HG03521 (cell line): ENCODE results near the gene GALNT14.
"Not testable (repeated sequence)": the region's sequence is repeated elsewhere in the genome, so short reads cannot be mapped to it uniquely, and the experiment has no call there.

Source experiments
- ATAC-seq: cut with Tn5 transposase; IDR thresholded peaks from one replicate; pipeline ENCODE4 v1.9.1; 2021; ENCODE audit warnings: mild to moderate bottlenecking, moderate library complexity; ENCODE audit not compliant: unreplicated experiment

GALNT14 gene

DNA sequence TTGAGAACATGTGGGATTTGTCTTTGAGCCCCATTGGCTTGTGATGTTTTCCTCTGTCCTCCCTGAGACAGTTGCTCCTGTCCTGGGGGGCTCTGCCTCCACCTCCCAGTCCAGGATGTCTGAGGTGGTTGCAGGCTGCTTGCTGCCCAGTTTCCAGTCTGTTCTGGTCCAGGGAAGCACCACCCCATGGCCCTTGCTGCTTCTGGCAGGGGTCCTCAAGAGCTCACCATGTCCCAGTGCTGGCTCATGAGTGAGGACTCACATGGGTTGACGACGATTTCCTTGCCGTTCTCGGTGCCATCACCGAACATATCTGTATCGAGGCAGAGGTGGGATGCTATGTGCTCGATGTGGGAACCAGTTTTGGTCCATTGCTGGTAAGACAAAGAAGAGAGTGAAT lies 227.6 kb downstream of the GALNT14 start:
- no peak for ATAC-seq

DNA sequence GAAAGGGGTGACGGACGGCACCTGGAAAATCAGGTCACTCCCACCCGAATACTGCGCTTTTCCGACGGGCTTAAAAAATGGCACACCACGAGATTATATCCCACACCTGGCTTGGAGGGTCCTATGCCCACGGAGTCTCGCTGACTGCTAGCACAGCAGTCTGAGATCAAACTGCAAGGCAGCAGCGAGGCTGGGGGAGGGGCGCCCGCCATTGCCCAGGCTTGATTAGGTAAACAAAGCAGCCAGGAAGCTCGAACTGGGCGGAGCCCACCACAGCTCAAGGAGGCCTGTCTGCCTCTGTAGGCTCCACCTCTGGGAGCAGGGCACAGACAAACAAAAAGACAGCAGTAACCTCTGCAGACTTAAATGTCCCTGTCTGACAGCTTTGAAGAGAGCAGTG lies 233.8 kb downstream of the GALNT14 start:
- ATAC-seq: not testable (repeated sequence)

DNA sequence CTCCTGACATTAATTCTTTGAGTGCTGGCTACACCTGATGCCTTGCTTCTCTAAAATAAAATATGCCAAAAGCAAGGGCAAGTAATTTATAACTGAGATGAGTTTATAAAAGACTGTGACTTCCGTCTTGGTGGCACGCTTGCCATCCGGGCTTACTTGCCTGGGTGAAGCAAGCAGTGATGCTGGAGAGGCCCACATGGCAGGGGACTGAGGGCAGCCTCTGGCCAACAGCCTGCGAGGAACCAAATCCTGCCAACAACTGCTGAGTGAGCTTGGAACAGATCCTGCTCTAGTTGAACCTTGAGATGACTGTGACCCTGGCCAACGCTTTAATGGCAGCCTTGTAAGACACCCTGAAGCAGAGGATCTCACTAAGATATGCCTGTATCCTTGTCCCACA lies 234.9 kb downstream of the GALNT14 start:
- no peak for ATAC-seq

DNA sequence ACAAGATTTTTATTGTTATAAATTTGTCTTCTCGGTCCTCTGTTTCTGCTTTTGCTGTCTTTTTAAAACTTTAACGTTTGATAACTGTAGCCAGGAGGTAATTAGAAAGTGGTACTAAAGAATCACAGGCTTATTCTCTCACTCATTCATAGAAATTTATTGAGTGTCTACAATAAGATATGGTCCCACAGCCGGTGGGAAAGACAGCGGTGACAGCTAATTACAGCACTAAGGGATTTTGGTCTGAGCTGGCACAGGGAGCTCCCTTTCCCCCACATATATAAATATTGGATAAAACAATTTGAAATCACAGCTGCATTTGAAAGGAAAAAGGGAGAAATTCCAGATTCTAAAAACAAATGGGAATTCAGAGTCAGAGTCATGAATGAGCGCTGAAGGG lies 237.9 kb downstream of the GALNT14 start:
- ATAC-seq: no peak

DNA sequence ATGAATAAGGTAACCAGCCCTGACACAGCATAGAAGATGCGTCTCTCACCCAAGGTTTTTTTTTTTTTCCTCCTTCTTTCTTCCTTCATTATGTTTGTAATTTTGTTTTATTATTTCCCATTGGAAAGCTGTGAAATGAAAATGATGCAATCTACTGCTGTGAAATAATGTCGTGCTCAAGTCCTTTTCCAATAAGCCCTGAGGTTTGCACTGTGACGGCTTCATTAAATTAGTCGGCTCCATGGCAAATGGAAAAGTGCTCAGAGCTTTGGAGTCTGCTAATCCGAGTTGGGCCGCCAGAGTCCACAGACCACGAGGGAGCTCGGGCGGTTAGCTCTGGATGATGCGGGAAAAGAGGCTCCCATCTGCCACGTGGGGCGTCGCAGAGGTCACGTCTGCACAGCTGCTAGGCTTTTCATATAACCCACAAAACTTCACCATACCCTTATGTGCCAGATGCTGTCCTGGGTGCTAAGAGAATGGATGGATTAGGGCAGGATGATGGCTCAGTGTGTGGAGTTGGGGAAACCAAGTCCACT lies 238.7 kb downstream of the GALNT14 start:
- ATAC-seq: no peak

DNA sequence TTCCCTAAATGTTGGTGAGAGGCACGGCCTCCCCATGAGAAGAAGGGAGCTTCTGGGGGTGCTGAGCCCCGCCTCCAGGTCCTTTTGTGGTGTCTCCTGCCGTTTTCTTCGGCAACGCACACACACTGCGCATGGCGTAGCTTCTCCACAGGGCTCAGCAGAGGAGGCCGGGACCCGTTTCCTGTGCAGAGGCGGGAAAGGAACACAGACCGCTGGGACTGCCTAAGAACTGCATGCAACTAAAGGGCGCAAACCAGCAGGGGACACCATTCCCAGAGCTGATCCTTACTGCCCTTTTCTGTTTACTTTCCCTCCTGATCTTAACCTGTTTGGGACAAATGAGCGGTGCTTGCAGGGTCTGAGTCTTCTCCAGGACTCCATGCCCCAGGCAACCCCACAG lies 240.7 kb downstream of the GALNT14 start:
- no peak for ATAC-seq

DNA sequence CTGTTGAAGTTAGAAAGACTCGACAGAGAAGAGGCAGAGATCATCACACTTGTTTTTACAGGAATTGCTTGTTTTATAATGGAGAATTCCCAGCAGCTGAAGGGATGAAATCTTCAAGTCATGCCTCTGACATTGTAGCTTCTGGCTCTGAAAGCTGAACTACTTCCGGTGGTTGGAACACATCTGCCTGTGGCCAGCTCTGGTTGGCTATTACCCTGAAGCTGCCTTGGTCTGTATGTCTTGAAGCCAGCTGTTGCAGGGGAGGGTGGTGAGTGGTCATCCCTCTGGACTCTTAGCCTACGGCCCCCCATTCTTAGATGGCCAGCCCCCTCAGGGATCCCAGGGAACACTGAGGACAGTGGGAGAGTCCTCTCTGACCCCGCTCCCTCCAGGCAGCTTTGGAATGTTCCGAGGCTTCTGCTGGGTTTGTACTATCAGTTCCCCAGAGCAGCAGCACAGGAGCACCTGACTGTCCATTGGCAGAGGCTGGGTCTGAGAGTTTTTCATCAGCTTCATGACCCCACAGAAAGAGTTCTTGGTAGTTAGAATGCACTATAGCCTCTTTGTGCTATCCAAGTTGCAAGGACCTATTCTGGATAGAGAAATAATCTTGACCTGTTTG lies 243.6 kb downstream of the GALNT14 start:
- ATAC-seq: no peak

DNA sequence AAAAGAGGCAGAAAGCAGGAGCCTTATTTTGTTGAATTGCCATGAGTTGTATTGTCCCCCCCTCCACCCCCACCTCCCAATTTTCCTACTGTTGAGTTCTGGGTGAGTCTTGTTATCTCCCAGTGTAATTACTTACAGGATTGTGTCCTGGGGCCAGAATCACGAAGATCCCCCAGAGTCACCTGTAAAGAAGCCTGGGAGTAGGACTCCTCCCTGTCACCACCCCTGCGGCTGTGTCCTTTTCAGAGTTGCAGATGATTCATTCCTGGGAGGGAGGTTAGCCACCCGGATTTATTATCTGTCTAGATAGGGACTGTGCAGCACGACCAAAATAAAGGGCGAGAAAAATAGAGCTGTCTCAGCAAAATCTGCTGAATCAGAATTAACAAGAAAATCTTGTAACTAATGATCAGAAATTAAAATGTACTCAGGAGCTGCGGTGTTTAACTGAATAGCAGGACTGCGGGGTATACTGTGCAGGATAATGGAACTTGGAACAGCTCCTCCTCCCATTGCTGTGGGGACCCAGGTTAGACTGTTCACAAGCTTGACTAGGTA lies 249.3 kb downstream of the GALNT14 start:
- no peak for ATAC-seq

DNA sequence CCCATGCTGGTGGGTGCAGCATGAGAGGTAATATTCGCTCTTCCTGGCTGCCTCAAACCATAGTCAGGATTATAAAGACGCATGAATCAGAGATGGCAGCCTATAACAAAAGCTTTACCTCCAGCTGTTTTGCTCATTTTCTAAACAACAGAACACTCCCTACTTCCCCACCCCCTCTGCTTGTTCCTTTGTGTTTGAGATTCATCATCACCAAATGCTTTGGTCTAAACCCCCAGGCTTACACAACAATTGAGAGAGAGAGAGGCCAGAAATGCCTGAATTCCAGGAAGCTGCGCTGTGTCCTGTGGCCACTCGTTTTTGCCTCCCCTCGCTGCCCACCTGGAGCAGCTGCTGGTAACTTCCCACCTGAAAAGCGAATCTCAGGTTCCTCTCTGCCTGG lies 252.2 kb downstream of the GALNT14 start:
- no peak for ATAC-seq

DNA sequence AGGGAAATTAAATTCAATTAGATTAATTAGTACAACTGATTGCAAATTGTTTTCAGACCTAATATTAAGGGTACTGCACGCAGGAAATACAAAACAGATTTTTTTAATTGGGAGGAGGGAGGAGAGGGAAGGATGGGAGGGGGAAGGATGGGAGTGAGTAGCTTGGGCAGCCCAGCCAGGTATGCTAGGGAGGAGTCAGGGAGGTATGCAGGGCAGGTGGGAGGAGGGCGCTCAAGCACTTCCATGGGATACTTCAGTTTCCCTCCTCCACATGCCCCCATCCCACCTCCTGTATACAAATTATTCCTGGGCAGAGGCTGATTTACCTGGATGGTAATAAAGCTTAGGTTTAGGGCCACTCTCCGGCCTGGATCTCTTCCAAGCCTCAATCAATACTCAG lies 254.4 kb downstream of the GALNT14 start:
- no peak for ATAC-seq

DNA sequence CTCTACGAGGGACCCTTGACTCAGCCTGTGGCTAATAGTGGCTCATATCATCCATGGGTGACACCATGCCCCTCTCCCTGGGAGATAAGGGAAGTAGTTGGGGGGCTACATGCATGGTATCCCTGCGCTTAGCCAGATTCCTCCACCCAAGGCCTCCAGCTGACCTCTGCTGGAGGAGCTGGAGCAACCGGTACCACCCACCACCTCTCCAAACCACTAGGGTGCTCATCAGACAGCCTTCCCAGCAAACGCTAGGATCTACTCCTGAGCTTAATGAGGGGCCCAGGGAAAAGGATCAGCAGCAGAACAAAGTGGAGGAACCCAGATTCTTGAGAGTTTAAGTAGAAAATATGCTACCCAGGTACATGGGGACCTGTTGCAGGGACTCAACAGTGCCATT lies 255.1 kb downstream of the GALNT14 start:
- no peak for ATAC-seq

DNA sequence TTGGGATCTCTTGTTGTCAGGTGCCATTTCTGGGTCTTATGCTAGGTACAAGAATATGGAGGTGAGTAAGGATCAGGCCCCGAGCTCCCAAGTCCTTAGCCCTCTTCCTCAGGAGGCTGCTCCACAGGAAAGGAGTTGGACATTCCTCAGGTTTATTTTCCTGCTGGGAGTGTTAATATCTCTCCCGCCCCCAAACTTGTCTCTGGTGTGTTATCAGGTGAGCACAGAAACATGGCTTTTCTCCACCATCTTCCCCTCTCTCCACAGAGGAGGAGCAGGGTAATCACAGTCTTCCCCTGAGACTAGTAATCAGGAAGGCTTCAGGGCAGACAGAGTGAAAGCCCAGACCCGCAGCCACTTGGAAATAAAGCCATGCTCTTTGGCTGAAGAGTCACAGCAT lies 257.7 kb downstream of the GALNT14 start:
- no peak for ATAC-seq

DNA sequence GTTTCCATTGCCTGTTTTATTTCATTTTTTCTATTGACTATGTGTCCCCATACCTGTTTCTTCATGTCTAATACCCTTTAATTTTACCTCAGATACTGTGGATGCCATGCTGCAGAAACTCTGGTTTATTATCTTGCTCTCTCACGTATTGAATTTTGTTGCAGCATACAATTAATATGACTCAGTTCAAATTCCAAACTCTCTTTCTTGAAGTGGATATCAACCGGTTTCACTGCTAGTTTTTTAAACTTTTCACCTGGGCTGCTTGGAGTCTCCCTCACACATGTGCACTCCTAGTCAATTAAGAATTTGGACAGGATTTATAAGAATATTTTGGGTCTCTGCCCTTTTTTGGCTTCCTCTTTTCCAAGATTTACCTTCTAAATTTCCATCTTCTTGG lies 260.4 kb downstream of the GALNT14 start:
- ATAC-seq: no peak

DNA sequence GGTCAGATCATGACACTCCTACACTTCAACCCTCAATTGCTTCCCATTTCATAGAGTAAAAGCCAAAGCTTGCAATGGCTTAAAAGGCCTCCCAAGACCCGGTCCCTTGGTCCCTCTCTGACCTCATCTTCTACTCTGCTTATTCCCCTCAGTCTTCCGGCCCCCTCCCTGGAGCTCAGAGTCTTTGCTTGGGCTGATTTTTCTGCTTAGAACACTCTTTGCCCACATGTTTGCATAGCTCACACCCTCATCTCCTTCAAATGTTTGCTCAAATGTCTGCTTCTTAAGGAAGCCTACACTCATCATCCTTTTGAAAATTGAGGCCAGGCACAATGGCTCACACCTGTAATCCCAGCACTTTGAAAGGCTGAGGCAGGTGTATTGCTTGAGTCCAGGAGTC lies 265.4 kb downstream of the GALNT14 start:
- no peak for ATAC-seq

DNA sequence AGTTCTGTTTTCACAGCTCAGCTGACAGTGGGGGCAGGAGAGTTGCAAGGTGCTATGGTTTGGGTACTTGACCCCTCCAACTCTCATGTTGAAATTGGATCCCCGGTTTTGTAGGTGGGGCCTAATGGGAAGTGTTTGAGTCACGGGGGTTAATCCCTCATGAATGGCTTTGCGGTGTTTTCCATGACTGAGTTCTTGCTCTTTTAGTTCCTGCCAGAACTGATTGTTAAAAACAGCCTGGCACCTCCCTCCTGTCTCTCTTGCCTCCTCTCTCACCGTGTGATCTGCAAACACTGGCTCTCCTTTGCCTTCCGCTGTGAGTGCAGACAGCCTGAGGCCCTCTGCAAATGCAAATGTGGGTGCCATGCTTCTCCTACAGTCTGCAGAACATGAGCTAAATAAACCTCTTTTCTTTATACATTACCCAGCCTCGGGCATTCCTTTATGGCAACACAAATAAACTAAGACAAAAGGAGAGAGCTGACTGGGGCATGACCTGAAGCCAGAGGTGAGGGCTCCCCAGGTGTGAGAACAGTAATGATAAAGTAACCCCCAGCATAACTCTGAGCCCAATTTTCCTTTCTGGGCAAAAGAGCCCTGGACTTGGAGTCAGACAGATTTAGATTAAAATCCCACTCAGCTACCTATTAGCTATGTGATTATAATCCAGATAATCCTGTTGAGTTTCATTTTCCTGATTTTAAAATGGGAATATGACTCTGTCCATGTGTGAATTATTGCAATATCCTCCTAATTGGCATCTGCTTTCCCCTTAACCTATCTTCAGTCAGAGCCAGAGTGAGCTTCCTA lies 266.1 kb downstream of the GALNT14 start:
- no peak for ATAC-seq

DNA sequence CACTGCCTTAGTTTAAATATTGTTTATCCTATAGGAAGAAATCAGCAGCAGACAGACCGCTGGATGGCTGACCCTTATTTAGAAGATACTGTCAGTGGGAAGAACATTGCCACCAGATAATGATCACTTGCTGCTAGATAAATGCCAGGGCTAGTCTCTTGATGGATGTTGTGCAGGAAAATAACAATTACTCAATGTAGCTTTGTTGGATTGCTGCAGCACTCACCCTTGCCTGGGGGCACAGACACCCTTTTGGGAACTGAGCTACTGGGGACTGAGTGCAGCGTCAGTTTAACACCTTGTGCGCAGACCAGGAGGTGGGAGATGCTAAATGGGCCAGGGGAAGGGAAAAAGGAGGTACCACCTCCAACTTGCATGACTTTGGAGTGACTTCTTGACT lies 266.8 kb downstream of the GALNT14 start:
- ATAC-seq: no peak

DNA sequence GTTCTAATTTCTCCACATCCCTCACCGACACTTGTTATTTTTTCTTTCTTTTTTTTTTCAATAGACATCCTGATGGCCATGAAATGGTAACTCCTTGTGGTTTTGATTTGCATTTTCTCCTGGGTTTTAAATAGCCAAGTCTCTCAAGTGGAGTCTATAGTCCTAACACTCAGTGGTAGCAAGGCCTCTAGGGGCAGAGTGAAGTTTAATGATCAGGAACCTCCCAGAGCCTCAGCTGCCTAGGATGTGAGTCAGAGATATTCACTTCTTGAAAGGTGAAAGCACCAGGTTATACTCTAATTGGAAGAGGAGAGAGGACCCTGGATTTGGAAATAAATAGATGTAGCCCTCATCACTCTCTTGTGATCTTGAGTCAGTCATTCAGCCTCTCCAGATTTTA lies 268.3 kb downstream of the GALNT14 start:
- ATAC-seq: no peak

DNA sequence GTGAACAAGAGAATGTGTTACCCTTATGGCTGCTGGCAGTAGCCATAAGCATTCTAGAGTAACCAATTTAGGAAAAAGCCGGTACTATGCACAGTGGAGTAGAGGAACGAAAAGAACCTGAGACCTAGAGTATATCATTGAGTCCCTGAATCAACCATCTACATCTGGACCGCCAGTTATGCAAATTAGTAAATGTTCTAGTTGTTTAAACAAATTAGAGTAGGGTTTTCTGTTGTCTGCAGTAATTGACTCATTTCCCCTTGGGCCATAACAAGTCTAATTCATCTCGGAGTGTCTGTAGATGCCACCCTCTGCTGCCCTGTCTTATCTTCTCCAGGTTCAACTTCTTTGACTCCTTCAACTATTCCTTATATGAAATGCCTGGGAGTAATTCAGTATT lies 270.9 kb downstream of the GALNT14 start:
- no peak for ATAC-seq

DNA sequence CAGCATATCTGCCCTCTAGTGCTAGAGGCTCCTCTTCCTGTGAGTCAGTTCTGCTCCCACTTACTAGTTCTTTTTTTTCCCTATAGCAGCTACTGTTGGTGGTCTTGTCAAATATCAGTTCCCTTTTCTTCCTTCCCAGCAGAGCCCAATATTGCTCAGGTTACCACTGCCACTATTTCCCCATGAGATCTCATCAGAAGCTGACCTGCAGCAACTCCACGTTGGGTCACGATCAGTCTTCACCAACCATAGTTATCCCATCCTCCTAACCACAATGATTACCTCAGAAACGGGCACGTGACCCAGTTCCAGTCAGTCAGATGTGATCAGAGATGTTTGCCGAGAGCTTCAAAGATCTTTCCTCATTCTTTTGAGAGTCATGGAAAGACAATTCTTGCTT lies 271.3 kb downstream of the GALNT14 start:
- ATAC-seq: no peak

DNA sequence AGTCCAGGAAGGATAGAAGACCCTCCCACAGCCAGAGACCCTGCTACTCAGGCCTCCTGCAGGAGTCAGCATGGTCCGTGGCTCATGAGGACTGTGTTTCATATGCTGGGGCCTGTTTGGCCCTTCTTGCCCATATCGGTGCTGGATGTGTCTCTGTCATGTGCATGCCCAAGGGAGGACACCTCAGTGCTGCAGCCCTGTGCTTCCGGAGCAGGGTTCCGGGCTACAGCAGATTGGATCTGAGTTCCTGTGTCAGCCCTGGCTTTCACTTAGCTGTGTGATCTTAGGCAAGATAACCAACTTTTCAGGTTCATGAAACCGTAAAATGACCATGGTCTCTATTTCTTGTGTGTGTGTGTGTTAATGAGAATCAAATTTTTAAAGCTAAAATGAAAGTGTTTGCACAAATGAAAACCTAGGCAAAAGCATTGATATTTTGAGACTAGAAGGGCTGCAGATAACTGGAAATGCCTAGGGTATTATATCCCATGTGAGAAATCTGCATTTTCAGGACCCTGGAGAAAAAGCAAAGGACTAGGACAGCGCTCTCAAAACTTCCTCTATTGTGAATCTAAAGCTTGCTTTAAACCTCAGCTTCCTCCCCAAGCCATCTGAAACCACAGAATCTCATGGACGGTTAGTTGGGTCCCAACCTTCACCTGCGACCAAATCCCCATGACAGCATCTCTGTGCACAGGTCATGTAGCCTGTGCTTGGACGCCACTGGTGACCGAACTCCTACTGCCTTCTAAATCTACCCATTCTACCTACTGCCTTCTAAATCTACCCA lies 272.2 kb downstream of the GALNT14 start:
- no peak for ATAC-seq

DNA sequence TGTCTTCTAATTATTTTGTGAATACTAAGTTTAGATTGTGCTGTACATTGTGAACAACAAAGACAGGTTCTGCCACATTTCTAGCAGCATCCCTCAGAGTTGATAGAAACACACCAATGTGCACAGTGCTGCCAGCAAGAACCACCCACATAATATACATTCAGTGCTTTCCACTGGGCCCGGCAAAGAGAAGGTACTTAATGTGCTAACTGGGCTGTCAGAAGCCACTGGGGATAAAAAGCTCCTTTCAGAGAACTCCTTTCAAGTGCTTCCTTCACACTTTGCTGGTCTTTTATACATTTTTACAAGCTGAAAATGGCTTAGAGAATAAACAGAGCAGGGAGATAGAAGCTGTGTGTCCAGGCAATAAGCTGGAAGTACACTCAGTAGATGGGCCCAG lies 273.0 kb downstream of the GALNT14 start:
- ATAC-seq: no peak
